ENCODE data around the gene COX4I2.

The COX4I2 gene

DNA sequence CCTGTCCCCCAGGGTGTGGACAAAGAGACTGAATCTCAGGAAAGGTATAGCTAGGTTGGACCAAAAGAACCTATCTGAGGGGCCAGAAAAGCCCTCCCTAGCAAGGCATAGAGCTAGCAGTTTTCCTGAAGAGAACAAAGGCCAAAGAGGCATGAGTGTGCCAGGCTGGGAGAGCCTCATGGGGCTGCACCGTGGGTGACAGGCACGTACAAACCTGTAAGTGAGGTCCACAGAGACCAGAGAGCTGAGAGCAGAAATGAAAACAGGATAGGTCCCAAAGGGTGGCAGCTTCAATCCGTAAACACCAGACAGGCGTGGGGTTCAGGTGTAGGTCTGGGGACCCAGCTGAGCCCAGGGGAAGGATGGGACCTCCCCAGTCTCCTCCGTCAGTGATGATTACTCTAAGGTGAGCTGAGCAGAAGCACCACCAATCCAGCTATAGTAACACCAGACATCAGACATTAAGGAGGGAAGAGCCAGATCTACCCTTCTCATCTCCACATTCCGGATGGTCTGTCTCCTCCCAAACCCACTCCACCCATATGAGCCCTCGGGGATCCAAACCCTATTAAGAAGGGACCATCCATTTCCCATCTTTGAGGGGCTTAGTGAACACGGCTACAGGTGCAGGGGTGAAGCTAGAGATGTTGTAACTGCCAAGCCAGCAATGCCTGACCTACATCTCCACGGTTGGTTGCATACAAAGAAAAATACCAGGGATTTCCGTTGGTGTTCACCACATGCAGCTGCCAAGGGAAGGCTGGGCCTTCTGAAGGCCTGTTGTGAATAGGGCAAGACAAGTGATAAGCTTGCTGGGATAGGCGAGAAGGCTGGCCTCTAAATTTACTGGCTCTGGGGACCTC lies 46.7 kb downstream of the COX4I2 start:
- Histone ChIP-seq H3K4me3 (no peak overlapping the region), H3K27ac (peak overlapping the region in 7 of 21 experiments; percentile 20 to 60 (median 42))

GRCh38 chr20:31685853-31686643 lies 48.3 kb downstream of the COX4I2 start:
- H3K27ac ChIP-seq, result peak overlapping the region in 4 of 21 experiments; percentile 14 to 61 (median 54)

GRCh38 chr20:31687777-31688176 lies 50.1 kb downstream of the COX4I2 start:
- H3K27ac ChIP-seq, result no peak overlapping the region
- no peak overlapping the region for H3K4me3 ChIP-seq

More at GRCh38 chr20:31685853-31686643, 48.3 kb downstream of the COX4I2 start:
- H3K4me3 ChIP-seq, result no peak overlapping the region

DNA sequence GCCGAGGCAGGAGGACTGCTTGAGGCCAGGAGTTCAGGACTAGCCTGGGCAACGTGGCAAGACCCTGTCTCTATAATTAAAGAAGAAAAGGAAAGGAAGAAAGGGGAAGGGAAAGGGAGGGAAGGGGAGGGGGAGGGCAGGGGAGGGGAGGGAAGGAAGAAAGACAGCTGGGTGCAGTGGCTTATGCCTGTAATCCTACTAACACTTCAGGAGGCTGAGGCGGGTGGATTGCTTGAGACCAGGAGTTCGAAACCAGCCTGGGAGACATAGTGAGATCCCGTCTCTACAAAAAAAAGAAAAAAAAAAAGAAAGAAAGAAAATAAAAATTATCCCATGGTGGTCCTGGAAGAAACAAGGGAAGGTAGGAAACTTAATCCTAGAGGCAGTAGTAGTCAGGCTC lies 51.4 kb downstream of the COX4I2 start:
- H3K4me3 ChIP-seq, result no peak overlapping the region
- H3K27ac ChIP-seq, result peak overlapping the region in 3 of 21 experiments; percentile 10 to 36 (median 32)

GRCh38 chr20:31690124-31690666 lies 52.5 kb downstream of the COX4I2 start:
- H3K27ac ChIP-seq, result peak overlapping the region in 4 of 21 experiments; percentile 10 to 61 (median 22)
- H3K4me3 ChIP-seq, result no peak overlapping the region

DNA sequence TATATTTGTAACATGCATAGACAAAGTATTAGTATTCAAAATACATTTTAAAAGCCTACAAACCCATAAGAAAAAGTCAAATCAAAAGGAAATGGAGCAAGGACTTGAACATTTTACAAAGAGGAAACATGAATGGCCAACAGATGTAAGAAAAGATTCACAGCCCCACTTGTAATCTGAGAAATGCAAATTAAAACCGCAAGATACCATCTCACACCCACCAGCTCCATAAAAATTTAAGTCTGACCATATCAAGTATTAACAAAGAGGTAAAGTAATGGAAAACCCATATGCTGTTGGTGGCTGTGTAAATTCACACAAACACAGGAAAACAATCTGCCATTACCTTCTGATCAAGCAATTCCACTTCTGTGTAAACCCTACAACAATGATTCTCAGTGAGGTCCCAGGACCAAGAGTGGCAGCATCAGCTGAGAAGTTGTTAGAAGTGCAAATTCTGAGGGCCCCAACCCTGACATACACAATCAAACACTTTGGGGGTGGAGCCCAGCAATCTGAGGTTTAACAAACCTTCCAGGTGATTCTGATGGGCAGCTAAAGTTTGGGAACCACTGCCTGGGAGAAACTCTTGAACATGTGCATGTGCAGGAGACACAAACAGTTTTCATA lies 54.0 kb downstream of the COX4I2 start:
- Histone ChIP-seq H3K27ac (peak overlapping the region in 11 of 21 experiments; percentile 6 to 66 (median 34)), H3K4me3 (no peak overlapping the region)

DNA sequence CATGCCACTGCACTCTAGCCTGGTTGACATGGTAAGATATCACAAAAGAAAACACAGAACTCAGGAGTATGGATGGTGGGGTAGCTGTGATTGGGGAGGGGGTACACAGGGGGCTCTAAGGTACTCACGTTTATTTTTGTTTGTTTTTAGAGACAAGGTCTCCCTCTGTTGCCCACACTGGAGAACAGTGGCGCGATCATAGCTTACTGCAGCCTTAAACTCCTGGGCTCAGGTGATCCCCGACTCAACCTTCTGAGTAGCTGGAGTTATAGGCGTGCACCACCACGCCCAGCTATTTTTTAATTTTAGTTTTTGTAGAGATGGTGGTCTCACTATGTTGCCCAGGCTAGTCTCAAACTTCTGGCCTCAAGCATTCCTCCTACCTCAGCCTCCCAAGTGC lies 55.7 kb downstream of the COX4I2 start:
- H3K27ac ChIP-seq, result peak overlapping the region in 4 of 21 experiments; percentile 16 to 84 (median 43)
- H3K4me3 ChIP-seq, result no peak overlapping the region

DNA sequence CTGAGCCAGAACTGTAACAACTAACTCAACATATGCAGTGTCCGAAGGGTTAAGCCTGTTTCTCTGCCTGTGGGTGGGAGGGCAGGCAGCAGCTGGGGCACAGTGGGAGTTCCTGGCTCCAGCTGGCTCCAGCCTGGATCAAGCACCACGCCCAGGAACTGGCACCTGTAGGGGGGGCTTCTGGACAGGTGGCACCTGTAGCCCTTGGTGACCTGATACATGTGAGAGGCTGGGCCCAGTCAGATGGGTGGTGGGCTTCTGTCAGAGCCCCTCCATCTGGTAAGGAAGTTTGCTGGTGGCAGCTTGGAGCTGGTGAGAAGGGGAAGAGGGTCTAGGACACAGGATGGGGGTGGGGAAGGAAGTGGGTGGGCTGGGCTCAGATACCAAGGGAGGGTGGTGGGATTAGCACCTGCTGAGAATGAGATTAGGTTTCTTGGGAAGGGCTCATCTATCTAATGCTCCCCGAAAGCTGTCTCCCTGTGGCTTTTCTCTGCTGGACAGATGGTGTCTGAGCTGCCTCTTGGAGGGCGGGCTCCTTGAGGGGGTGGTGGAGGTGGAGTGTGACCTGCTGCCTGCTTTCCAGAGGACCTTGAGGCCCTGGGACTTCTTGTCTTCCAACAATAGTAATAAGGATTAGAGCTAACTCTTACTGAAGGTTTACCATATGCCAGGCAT lies 56.4 kb downstream of the COX4I2 start:
- Histone ChIP-seq H3K27ac (peak overlapping the region in 15 of 21 experiments; percentile 18 to 84 (median 57)), H3K4me3 (no peak overlapping the region)

Measured in skin epidermis (tissue), 12 donors.